AG09319 (cell line): ENCODE data around the gene LPCAT3.

Source experiments
- DNase-seq: peaks from one replicate; pipeline ENCODE4 v3.0.0-alpha.2; 2010; ENCODE audit warnings: low read depth; ENCODE audit errors: extremely low read depth
- CTCF ChIP-seq: IDR thresholded peaks from 2 replicates; pipeline ENCODE4 v1.5.1; 2011; ENCODE audit warnings: low read depth, mild to moderate bottlenecking, inconsistent platforms, low read length, moderate library complexity

LPCAT3 gene

GRCh38 chr12:7018350-7019042 is at the start of gene LPCAT3:
TSS of gene LPCAT3 (minus strand) at chr12:7018476. CDS start at chr12:7018424, 52 bp downstream.
- TF ChIP-seq CTCF = peak; percentile 80
- DNase-seq = peak; percentile 79

- no peak for TF ChIP-seq CTCF
- no peak for DNase-seq
Measured at GRCh38 chr12:7067096-7067495, 48.8 kb upstream of the LPCAT3 start.

GRCh38 chr12:7066596-7066995 is 48.3 kb upstream of the LPCAT3 start:
- no peak for TF ChIP-seq CTCF
- no peak for DNase-seq

GRCh38 chr12:7065073-7065623 is 46.9 kb upstream of the LPCAT3 start:
- no peak for TF ChIP-seq CTCF
- DNase-seq = no peak

GRCh38 chr12:7064516-7064915 is 46.2 kb upstream of the LPCAT3 start:
- no peak for TF ChIP-seq CTCF

GRCh38 chr12:7061596-7061995 is 43.3 kb upstream of the LPCAT3 start:
- TF ChIP-seq CTCF = no peak
- DNase-seq = no peak

More at GRCh38 chr12:7064516-7064915, 46.2 kb upstream of the LPCAT3 start:
- no peak for DNase-seq

- DNase-seq = no peak
- TF ChIP-seq CTCF = no peak; the same call in 1 of the 2 replicates
Measured at GRCh38 chr12:7061138-7061537, 42.9 kb upstream of the LPCAT3 start.
